Fibroblast of skin of right quadriceps (primary cell): Measurements from ENCODE around the gene SCG3.
A peak's percentile ranks its signal among the peaks of the same experiment; 100 is the strongest.

Experiments used
- DNase-seq: peaks from one replicate; pipeline ENCODE4 v3.0.0-alpha.2; 2013

Gene SCG3

DNA sequence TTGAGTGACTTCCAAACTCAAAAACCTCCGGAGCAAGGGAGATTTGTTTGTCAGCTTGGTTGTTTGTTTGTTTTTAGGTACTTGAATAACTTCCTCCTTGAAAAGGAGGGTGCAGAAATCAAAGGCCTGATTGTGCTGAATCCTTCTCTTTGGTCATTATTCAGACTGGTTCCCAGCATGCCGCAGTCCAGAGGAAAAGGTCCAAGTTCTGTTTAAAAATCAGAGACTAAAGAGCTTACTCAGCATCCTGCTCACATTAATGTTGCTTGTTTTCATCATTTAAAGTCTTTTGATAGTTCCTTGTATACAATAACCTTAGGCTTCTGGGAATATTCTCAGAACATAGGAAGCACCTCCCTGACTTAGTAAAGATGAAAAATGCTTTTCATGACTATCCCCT is 982 bp upstream of the SCG3 start:
- DNase-seq: no peak

DNA sequence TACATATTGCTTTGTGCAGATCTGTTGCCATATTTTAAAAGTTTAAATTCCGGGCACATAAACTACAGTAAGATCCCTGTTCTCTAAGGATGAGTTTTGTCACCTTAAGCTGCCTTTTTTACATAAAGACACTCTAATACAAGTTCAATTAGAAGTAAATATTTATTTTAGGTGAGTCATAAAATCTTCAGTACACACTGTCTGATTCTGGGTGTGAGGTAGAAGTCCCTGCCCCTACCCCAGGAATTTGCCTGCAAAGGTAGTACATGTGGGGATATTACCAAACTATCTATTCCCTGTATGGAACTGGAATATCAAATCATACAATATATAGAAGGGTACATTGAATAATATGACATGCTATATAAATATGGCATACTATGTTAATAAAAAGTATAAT is 6.3 kb downstream of the SCG3 start:
- no peak for DNase-seq

DNA sequence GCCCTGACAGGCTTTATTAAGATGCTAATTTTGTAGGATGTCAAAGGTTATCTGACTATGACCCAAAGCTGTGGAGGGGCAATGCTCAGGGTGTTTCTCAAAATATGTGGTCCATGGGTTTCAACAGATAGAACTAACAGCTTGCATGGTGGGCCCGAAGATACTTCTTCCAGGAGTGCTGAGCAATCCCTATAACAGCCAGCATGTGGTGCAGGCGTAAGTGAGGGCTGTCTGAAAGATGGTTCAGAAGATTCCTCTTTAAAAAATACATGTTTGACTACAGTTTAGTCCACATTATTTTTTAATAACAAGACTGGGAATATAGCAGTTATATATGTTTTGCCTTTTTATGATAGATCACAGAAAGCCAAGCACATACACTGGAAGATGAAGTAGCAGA is 7.6 kb downstream of the SCG3 start:
- no peak for DNase-seq

DNA sequence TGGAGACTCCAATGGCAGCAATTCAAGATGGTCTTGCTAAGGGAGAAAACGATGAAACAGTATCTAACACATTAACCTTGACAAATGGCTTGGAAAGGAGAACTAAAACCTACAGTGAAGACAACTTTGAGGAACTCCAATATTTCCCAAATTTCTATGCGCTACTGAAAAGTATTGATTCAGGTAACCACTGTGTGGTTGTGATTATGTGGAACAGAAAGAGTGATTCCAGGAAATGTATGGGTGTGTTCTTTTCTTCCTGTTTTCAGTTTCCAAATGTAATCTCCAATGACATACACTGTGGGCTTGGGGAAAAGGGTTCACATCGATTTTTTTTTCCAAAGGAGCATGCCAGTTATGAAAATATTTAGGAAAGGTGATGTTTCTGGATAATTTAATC is 10.9 kb downstream of the SCG3 start:
- DNase-seq: no peak

DNA sequence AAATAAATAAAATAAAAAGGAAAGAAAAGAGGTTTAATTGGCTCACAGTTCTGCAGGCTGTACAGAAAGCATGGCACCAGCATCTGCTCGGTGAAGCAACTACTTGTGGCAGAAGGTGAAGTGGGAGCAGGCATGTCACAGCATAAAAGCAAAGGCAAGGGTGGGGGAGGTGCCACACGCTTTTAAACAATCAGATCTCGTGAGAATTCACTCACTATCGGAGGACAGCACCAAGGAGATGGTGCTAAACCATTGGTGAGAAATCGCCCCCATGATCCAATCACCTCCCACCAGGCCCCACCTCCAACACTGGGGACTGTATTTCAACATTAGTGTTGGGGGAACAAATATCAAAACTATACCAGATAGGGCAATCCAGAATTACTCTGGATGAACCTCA is 15.3 kb downstream of the SCG3 start:
- no peak for DNase-seq

DNA sequence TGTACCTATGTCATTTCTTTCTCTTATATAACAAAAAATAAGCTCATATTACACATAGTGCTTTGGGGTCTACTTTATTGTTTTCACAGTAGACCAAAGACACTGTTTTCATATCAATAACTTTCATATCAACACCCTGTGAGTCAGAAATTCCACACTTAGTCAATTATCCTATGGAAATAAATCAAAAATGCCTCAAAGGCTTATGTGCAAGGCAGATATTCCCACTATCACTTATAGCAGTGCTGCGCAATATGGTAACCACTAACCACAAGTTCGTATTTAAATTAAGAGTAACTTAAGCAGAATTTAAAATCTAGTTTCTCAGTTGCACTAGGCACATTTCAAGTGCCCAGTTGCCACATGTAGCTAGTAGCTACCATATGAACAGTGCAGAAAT is 15.9 kb downstream of the SCG3 start:
- DNase-seq: no peak

DNA sequence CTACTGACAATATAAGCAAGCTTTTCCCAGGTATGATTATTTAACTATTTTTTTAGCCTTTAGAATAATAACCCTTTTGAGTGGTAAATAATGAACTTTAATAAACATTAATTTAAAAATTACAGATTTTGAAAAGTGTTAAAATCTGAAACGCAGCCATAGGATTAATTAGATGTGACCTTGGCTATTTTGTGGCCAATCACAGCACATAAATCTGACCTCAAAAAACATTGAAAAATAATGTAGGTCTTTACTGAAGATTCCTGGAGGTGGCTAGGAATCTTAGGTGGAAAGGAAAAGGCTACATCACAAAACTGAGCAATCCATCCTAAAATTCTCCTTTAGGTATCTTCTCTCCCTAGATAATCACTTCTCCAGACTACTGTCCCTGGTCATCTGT is 18.1 kb downstream of the SCG3 start:
- DNase-seq: no peak

DNA sequence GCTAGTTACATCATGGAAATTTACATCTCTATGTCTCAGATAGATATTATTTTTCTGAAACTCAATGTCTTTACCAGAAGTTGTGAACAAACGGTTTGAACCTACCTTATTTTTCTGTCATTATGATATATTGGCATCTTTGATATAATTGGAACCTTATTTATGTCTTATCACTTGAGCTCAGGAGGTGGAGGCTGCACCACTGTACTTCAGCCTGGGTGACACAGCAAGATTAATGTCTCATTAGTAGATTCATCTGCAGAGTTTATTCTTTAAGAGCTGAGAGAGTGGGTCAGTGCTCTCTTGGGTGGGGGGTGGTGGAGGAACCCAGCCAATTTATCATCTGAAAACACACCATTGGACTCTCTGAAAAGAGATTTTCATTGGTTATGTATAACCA is 21.4 kb downstream of the SCG3 start:
- no peak for DNase-seq

DNA sequence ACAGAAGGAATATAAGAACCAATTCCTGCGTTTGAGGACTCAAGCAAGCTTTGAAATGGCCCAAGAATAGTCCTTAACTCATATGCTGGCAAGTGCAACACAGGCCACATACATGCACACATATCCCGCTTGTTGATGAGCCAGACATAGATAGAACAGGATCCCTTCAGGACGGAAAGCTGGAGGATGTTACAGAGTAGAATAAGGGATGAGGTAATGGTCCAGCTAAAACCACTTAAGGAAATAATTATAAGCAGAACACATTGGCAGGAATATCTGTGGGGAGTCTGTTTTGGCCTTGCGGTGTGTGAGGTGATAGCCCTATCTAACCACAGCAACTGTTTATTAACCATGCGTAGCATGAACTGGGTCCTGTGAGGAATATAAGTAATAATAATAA is 25.0 kb downstream of the SCG3 start:
- peak; percentile 53 for DNase-seq

DNA sequence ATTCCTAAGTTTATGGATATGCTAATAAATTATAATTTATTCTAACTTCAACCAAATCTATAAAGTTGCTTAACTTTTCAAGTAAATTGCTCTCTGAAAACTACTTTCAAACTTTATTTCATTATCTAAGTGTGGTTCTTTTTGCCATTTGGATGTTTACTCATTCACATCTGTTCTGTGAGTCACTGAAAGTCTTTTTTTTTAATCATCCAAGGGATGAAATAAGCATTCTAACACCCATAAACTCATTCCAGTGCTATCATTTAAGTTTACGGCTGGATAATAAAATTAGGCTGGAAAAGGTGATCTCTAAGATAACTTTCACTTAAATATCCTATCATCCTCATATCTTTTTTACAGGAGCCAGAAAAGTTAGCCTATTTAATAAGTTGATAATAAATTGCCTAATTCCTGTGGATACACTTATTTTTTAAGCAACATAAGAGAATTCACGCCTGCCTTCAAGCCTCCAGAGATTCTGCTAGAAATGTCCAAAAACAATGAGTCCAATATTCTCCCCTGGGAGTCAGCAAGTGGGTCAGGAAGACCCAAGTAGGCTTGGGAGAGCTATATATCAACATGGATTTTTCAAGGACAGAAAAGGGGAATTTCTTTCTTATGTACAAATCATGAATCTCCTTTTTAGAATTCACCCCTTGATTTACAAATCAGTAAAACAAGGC is 25.8 kb downstream of the SCG3 start:
- peak; percentile 10 for DNase-seq

DNA sequence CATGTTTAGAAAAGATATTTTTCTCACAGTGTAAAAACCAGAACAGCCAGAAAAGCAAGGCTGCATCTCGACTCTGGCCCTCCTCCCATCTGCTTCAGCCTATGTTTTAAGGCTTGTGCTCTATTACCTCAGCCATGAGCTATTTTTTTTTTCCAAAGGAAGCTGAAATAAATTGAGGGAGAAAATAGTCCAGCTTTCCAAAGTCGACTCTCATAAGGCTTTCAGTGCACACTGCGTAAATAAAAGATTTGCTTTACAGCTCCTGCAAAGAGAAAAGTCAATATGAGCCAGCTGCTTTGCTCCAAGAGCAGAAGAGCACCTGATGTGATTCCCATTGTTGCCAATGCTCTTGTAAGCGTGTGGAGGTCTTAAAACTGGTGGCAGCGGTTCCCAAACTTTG is 26.7 kb downstream of the SCG3 start:
- DNase-seq: no peak

DNA sequence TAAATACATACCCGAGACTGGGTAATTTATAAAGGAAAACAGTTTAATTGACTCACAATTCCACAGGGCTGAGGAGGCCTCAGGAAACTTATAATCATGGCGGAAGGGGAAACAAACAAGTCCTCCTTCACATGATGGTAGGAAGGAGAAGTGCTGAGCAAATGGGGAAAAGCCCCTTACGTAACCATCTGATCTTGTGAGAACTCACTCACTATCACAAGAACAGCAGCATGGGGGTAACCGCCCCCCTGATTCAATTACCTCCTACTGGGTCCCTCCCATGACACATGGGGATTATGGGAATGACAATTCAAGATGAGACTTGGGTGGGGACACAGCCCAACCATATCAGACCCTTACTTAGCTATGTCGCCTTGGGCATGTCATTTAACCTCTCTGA is 27.7 kb downstream of the SCG3 start:
- DNase-seq: no peak

DNA sequence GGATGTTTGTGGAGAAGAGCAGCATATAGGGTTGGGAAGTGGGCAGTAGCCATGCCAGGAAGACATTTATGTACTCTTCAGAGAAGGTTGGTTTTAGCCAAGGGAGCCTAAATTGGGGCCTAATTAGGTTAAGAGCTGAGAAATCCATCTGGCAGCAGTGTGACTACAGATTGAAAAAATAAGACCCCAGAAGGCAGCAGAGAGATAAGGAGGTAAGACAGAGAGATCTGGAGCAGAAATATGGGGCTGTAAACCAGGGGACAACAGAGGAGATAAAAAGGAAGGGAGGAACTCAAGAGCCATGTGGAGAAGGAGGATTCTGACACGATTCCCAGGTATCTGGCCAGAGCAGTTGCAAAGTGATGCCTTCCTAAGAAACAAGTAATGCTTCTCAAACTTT is 32.9 kb downstream of the SCG3 start:
- DNase-seq: no peak

DNA sequence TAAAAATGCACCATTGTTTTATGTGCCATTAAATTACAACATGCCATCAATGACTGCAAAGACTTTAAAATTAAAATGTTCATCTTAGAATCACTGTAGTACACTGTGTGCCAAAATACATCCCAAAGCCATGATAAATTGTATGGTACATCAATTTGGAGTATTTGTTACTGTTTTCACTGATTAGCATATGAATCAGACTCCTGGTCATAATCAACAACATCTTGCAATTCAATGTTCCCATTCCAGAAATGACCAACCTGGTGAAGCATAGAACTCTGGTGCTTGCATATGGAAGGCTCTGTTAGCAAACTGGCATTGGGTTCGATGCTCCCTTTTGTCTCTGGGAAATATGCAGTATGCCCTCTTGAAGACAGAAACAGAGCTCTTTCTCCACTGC is 33.6 kb downstream of the SCG3 start:
- DNase-seq: no peak

DNA sequence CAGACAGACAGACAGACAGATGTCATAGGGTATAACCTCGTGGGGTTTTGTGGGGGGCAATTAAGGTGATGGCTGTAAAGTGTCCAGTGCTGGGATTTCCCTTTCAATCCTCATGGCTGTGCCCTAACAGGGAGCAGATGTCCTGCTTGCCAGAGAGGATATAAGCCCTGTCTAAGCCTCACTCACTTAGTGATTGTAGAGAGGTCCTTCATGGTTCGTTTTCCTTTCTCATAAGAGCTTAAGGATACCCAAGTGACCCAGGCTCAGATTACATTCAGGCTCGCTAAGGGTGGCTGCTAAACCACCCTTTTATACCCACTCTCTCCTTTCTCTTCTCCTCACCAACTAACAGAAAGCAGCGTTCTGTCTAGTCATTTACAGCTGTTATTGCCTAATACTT is 36.9 kb downstream of the SCG3 start:
- no peak for DNase-seq

DNA sequence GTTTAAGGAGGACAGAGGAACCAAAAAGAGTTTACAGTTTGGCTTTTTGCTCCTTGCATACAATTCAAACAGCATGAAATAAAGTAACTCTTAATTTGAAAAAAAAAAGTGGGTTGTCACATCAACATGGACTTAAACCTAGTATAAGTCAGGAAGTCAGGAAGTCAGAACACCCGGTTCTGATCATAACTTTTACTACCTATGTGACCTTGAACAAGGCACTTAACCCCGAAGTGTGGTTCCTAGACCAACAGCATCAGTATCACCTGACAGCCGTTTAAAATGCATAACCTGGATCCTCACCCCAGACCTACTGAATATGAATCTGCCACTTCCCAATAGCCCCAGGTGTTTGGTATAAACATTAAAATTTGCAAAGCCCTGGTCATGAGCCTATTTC is 37.4 kb downstream of the SCG3 start:
- DNase-seq: no peak

DNA sequence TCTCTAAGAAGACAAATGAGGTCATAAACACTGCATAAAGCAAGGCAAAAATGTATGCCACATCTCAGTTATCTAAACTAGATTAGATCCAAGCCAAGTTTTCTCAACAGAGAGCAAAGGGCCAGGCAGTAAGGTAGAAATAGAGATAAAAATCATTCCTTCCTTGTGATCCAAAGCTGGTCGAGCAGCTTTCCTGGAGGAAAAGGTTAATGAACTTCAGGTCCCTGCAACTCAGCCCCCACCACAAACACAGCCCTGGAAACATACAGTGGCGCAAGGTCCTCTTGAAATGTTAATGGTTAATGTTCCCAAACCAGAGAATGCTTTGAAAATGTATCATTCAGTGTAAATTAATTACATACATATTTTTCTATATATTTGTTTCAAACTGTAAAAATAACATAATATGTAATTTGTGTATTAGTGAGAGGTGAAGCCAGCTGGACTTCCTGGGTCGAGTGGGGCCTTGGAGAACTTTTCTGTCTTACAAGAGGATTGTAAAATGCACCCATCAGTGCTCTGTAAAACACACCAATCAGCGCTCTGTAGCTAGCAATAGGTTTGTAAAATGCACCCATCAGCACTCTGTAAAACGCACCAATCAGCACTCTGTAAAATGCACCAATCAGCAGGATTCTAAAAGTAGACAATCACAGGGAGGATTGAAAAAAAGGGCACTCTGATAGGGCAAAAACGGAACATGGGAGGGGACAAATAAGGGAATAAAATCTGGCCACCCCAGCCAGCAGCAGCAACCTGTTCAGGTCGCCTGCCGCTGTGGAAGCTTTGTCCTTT is 39.1 kb downstream of the SCG3 start:
- no peak for DNase-seq

DNA sequence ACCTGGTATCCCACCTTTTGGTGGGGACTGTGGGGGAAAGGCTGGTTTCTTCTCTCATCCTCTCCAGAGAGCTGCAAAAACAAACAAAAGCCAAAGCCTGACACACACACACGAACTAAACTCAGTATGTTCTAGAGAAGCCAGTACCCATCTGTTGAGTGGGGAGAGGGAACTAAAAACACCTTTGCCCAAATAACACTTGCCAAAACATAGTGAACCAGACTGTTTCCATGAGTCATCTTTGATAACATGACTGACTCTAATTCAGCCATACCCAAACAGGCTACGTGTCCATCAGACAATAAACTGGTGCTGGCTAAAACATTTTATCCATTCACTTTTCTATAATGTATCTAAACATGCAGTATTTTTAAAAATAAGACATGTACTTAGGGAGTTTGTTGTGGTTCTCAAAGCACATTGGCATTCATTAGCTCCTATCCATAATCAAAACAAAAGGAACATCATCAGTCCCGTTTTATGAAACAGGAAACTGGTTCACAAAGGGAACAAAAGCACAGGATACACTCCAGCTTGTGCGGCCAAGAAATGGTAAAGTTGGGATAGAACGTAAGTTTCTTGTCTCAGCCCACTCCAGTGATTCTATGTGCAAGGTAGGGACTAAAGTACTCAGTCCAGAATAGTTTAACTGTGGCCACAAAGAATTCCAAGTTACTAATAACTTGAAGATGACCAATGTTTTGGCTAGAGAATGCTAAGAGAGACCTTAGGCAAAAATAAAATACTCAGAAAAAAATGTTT is 40.1 kb downstream of the SCG3 start:
- no peak for DNase-seq

DNA sequence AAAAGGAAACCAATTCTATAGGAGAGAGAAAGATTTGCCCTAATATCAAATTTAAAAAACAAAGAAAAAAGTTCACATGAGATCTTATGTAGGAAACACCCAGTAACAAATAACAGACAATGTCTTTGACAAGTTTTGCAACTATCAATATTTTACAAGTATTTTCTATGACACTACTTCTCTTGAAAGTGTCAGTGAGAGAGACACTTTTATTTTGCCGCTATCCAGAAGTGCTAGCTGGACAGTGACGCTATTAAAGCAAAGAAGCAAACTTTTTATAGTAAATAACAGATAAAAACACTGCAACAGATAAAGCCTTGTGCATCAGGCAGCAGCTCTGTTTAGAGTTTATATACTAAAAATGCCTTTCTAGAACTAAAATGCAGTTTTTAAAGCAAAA is 42.9 kb downstream of the SCG3 start:
- no peak for DNase-seq

DNA sequence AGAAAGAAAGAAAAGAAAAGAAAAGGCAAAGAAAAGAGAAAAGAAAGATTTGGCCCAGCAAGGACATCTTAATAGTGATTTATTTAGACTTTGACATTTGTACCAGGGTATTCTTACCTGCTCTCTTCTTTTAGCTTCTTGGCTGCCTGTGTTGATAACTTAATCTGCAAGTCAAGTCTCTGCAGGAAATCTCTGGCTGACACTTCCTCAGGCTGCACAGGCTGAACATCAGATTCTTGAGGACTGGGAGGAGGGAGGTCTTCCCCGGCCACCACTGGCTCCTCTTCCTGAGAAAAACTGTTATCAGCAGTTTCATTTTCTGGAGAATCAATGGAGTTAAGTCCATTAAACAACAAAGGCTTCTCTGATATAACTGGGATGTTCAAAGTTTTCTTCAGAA is 43.4 kb downstream of the SCG3 start:
- no peak for DNase-seq

DNA sequence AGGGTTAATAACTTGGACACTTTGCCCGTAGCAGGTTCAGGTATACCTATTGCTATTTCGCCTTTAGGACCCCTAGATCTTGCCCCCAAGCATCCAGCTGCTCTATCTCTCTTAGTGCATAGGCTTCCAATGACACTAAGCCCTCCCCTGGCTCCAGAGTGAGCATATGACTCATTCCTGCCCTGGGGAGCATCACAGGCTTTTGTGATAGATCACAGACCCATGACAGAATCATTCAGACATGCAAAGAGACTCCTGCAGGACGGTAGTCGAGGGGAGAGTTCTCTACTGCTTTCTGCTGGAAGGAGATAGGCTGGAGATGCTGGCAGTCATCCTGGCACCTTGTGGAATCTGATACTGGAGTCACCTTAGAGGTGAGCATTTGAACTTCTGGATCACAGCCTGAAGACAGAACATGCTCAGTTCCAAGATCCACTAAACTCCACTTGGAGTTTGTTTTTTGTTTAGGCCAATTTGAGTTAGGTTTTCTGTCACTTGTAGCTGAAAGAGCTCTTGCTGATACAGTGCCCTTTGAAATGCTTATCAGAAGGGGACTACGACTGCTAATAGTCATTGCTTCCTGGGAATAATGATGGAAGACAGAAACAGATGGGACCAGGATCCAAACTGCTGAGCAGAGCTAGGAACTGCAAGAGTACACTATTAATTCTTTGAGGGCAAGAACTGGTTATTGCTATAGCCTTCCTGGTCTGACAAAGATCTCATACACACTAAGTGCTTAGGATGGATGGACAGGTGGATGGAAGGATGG is 45.2 kb downstream of the SCG3 start:
- peak; percentile 91 for DNase-seq

DNA sequence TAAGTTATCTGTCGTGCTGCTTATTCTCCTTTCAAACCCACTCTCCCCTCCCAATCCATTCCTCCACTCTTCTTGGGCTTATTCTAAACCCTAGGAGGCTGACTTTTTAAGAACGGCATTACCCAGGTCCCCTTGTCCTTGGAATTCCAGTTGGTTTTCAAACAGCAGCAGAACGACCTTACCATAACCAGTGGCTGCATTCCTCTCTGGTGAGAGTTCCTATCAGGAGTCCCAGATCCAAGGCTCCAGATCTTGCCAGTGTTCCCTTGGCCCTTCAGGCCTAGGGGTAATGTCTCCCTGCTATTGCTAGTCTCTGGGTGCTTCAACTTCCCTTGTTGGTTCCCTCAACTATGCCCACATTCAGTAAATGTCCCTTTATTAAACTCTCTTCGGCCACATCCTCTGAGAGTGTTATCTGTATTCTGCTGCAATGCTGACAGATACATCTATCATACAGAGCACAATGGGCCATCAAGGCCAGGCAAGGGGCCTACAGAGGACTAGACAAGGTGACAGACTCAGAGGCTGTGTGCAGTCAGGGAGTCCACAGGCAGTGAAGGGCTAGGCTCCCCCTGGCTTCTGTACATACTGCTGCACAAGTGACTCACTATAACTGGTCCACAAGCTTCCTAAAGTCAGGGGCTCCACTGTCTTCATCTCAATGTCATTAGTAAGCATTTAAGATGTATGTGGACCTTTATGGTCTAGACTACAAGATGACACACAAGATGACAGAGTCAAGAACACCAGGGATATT is 46.0 kb downstream of the SCG3 start:
- DNase-seq: peak; percentile 58
